ENCODE data around the gene SFXN5.
A peak's percentile ranks its signal among the peaks of the same experiment; 100 is the strongest.

The SFXN5 gene

DNA sequence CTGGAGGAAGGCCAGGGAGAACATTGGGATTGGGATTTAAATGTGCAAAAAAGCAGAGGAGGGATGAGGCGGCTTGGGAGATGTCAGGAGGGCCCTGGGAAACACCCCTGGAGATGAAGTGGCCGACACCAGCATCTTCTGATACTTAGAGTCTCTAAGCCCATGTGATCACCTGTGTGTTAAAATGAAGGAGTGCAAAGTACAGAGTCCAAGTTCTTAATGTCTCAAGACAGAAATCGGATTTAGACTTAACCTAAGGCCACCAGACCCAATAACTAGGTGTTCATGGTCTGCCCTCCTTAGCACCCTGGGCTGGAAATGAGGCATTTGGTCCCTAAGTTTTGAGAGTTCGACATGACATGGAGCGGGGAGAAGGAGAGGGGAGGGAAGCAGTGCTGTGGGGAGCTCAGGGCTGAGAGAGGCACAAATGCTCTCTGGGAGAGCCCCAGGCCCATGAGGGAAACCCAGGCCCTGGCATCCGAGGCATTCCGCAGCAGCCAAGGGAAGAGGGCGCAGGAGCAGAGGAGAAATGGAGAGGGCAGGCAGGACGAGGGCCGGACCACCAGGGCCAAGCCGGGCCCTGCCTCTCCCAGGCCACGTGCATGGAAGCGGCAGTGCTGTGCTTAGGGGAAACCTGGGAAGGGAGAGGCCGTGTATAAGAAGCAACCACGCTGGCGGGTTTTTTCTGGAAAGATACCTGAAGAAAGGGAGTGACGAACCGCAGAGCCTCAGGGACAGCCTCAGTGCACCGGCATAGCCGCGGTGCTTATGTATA lies 63.3 kb downstream of the SFXN5 start:
- Mint-ChIP-seq H3K27me3 (peaks cover 2% of the 10 kb centered on the region), H3K36me3 (ENCODE audit: low read depth) (no peaks in the 10 kb centered on the region), H3K4me1 (no peaks in the 10 kb centered on the region), H3K9me3 (no peaks in the 10 kb centered on the region), H3K4me3 (no peak overlapping the region), H3K27ac (no peak overlapping the region)
- ATAC-seq (no peak), DNase-seq (no peak)

DNA sequence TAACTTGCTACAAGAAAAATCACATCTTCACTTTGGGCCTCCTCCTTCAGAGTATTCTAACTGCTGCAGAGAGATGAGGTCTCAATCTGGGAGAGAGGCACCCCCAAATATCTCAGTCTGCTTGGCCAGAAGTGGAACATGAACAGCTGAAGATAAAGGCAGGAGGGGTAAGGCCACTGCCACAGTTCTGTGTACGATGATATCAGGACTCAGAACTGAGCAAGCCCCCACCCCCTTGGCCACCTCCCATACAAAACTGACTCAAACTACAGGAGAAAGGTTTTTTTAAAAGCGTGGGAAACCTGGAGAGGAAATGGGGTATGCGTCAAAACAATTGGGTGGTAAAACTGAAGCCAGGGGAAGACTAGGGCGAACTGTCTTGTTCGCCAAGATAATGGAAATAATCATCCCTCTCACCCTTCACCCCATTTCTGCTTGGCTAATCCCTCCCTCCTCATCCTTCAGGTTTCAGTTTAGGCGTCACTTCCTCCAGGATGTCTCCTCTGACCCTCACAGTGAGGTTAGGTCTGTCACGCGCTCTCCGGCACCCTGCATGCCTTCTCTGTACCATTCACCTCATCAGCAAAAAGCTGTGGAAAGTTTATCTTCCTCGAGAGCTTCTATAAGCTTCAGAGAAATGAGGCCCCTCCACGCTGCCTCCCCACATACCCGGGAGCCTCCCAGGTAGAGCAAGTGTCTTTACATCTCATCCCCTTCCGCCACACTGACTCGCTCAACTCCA lies 64.4 kb downstream of the SFXN5 start:
- H3K27ac Mint-ChIP-seq, result no peak overlapping the region

DNA sequence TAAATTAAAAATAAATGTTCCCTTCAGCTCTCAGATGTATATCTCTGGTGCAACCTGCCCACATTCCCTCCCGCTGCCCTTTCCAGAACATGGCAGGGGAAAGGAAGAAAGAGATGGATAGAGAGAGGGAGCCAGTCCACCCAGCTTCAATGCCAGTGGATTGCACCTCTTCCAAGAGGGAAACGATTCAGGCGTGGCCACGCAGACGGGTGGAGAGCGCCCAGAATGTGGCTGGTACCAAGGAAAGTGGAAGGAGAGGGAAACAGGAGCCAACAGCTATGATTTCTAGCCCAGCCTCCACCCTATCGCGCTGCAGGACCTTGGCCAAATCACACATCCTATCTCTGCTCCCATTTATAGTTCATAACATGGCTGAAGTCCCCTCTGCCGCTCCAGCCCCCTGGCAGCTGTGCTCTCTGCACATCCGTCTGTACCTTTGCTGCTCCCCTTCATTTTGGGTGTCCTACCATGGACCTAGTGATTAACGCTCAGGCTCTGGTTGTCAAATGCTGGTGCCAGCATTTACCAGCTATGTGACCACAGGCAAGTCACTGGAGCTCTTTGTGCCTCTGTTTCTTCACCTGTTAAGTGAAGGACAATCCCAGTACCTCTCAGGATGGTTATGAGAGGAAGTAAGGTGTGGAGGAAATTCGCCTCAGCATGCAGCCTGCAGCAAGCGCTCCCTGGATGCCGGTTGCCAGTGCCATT lies 66.5 kb downstream of the SFXN5 start:
- no peak overlapping the region for H3K4me3 Mint-ChIP-seq
- H3K27ac Mint-ChIP-seq, result no peak overlapping the region
- H3K9me3 Mint-ChIP-seq, result no peaks in the 10 kb centered on the region
- DNase-seq, result no peak
- no peak for ATAC-seq
- H3K36me3 Mint-ChIP-seq (ENCODE audit: low read depth), result no peaks in the 10 kb centered on the region
- H3K4me1 Mint-ChIP-seq, result peaks cover 2% of the 10 kb centered on the region
- H3K27me3 Mint-ChIP-seq, result no peaks in the 10 kb centered on the region

More for the DNA sequence above, 64.4 kb downstream of the SFXN5 start:
- no peaks in the 10 kb centered on the region for H3K36me3 Mint-ChIP-seq (ENCODE audit: low read depth)
- H3K4me1 Mint-ChIP-seq, result no peaks in the 10 kb centered on the region
- no peaks in the 10 kb centered on the region for H3K9me3 Mint-ChIP-seq
- peaks cover 2% of the 10 kb centered on the region for H3K27me3 Mint-ChIP-seq
- DNase-seq (no peak), ATAC-seq (no peak)
- H3K4me3 Mint-ChIP-seq, result no peak overlapping the region

DNA sequence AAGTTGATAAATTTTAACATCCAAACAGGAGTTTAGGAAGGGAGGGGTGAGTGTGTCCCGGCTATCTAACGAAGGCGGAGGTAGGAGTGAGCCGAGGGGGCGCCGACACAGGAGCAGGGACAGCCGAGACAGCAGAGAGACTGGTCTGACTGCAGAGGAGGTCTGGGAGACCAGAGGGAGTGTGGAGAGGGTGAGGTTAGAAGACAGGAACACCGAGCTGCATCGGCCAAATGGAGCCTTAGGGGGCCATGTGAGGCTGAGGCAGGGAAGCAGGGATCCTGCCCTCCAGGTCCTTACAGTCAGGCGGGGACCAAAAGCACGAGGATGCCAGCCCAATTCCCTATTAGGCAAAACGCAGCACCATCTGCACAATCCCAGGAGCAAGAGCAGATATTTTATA lies 67.0 kb downstream of the SFXN5 start:
- peaks cover 2% of the 10 kb centered on the region for H3K4me1 Mint-ChIP-seq
- no peaks in the 10 kb centered on the region for H3K36me3 Mint-ChIP-seq (ENCODE audit: low read depth)
- H3K4me3 Mint-ChIP-seq, result no peak overlapping the region
- no peak for ATAC-seq
- no peaks in the 10 kb centered on the region for H3K27me3 Mint-ChIP-seq
- DNase-seq, result no peak
- H3K27ac Mint-ChIP-seq, result no peak overlapping the region
- H3K9me3 Mint-ChIP-seq, result no peaks in the 10 kb centered on the region

DNA sequence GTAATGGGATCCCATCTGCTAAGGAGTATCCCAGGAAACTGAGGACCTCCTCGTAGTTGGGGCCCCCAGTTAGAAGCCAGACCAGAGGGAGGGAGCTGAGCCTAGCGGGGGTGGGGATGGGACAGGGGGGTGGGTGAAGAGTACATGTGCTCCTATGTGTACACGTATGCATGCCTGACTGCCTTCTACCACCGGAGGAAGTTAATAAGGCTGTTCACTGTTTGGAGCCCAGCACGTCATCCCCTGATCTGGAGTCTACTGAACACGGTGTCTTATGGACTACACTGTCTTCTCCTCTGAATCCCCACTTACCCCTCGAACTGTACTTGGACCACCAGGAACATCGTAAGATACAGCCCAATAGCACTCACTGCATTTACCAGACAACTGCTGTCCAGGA lies 68.5 kb downstream of the SFXN5 start:
- no peak overlapping the region for H3K4me3 Mint-ChIP-seq
- DNase-seq (no peak), ATAC-seq (no peak)
- H3K36me3 Mint-ChIP-seq (ENCODE audit: low read depth), result no peaks in the 10 kb centered on the region
- peaks cover 2% of the 10 kb centered on the region for H3K4me1 Mint-ChIP-seq
- H3K27me3 Mint-ChIP-seq, result no peaks in the 10 kb centered on the region
- H3K27ac Mint-ChIP-seq, result no peak overlapping the region
- no peaks in the 10 kb centered on the region for H3K9me3 Mint-ChIP-seq

DNA sequence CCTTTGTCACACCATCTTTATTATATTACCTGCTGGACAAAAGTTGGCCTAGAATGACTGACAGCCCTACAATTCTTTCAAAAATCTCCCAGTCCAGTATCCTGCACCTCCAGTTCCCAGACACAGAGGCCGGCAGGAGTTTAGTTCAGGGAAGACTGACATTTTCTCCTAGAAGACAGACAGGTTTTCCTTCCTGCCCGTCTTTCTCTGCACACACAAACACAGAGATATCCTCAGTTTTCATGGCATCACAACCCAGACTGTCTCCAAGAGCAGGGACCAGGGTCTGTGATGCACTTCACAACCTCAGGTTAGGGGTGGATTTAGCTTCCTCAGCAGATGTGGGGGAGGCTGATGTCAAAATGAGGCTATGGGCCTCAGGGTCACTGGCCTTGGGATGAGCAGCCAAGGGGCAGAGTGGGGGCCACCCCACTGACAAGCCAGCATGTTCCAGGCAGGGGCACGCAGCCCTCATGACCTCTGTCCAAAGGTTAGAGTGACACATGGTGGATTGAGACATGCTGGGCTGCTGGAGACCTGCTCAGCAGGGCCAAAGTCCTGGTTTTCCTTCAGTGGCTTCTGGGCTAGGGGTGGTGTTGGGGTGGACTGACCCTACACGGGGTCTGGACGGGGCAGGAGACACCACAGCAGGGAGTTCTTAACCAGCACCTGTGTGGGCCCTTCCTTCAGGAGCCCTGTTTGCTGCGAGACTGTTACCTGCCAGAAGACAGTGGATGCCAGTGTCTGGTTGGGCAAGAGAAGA lies 70.5 kb downstream of the SFXN5 start:
- Mint-ChIP-seq H3K27ac (no peak overlapping the region), H3K4me3 (no peak overlapping the region), H3K27me3 (no peaks in the 10 kb centered on the region), H3K9me3 (no peaks in the 10 kb centered on the region), H3K36me3 (ENCODE audit: low read depth) (no peaks in the 10 kb centered on the region), H3K4me1 (peaks cover 2% of the 10 kb centered on the region)
- DNase-seq, result no peak
- no peak for ATAC-seq

DNA sequence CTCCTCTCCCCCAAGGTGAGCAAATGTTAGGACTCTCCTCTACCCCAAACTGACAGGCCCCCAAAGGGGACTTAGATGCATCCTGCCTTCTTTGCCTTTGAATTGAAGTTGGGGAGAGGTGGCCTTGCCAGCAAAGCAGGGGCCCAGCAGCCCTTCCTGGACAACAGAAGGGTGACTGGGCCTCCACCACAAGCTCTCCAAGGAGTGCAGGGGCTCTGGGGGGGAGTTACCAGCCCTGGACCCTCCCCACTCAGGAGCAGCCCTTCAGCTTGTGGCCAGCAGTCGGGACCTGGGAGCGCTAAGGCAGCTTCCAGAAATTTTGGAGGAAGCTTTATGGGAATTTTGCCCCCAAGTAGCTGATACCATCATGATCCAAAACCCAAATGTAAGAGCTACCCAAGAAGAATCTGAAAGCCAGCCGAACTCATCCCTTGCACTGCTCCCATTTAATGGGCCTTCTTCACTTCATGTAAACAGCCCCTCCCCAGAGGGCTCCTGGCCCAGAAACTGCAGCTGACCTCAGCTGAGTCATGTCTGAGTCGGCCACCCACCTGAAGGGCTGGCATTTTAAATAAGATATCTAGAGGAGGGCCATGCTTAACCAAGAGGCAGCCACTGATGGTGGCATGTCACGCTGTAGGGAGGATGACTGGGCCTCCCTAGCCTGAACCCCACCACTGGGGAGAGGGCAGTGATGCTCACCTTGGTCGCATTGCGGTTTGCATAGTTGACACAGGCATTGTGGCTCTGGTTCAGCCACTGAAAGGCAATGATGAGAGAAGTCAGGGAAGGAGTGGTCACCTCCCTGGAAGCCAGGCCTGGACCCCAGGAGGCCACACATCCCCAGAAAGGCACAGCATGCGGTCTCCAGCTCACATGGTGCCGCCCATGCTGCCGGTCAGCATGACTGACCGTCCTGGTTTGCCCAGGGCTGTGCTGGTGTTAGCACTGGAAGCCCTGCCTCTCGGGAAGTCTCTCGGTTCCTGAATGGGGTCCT lies 71.5 kb downstream of the SFXN5 start:
- Mint-ChIP-seq H3K9me3 (no peaks in the 10 kb centered on the region), H3K4me1 (peaks cover 2% of the 10 kb centered on the region), H3K27me3 (no peaks in the 10 kb centered on the region), H3K36me3 (ENCODE audit: low read depth) (no peaks in the 10 kb centered on the region), H3K4me3 (no peak overlapping the region), H3K27ac (peak overlapping the region; percentile 49)
- ATAC-seq, result peak; percentile 73
- DNase-seq, result no peak

DNA sequence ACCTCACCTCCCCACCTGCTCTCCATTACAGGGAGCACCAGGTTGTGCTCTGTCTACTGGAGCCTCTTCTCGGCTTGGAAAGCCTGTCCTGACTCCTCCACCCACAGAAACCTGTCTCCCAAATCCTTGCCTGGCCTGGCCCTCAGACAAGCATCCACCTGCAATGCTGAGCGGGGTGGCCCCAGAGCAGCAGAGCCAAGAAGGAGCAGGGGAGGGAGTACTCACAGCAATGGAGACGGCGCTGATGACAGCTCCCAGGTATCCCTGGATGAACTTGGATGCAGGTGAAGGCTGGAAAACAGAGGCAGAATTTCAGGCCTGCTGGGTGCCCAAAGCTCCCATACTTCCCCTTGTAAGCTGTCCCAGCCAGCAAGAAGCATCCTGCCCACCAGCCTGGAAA lies 72.8 kb downstream of the SFXN5 start:
- H3K4me1 Mint-ChIP-seq, result peaks cover 2% of the 10 kb centered on the region
- no peaks in the 10 kb centered on the region for H3K9me3 Mint-ChIP-seq
- H3K36me3 Mint-ChIP-seq (ENCODE audit: low read depth), result no peaks in the 10 kb centered on the region
- H3K4me3 Mint-ChIP-seq, result no peak overlapping the region
- no peak overlapping the region for H3K27ac Mint-ChIP-seq
- H3K27me3 Mint-ChIP-seq, result no peaks in the 10 kb centered on the region
- no peak for DNase-seq
- no peak for ATAC-seq

DNA sequence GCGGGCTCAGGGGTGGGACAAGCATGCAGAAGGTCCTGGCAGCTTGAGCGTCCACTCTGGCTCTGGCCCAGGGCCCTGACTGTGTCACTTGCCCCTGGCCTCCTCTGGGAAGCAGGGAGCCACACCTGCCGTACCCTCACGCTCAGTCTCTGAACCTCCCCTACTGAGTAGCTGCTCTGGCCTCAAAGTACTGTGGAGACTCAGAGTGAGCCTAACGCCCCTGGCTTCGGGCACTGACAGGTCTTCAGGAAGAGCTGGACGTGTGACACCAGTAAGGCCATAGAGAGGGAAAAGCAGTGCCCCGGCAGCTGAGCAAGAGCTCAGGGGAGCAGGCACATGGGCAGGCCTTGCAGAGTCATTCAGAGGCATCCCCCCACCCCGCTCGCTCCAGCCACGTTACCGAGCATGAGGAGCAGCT lies 73.3 kb downstream of the SFXN5 start:
- DNase-seq, result no peak
- Mint-ChIP-seq H3K9me3 (no peaks in the 10 kb centered on the region), H3K4me1 (peaks cover 2% of the 10 kb centered on the region), H3K27ac (no peak overlapping the region), H3K36me3 (ENCODE audit: low read depth) (no peaks in the 10 kb centered on the region), H3K4me3 (no peak overlapping the region), H3K27me3 (no peaks in the 10 kb centered on the region)
- ATAC-seq, result no peak

DNA sequence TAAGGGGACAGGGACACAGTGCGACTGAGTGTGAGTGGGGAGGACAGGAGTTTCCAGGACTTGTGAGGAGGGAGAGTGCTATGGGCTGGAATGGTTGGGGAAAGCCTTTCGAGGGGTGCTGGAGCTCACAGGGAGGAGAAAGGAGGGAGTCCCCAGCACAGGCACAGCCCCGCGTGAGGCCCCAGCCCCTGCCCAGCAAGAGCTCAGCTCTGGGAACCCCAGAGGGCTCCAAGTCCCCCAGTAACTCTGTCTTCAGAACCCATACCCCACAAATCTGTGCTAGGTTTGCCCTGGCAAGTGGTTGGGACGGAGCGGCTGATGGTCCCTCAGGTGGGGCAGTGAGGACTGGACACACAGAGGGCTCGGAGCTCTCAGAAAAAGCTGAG lies 75.4 kb downstream of the SFXN5 start:
- H3K9me3 Mint-ChIP-seq, result no peaks in the 10 kb centered on the region
- no peak for ATAC-seq
- no peak overlapping the region for H3K27ac Mint-ChIP-seq
- no peaks in the 10 kb centered on the region for H3K27me3 Mint-ChIP-seq
- no peaks in the 10 kb centered on the region for H3K36me3 Mint-ChIP-seq (ENCODE audit: low read depth)
- H3K4me1 Mint-ChIP-seq, result peaks cover 2% of the 10 kb centered on the region
- DNase-seq, result no peak
- no peak overlapping the region for H3K4me3 Mint-ChIP-seq

DNA sequence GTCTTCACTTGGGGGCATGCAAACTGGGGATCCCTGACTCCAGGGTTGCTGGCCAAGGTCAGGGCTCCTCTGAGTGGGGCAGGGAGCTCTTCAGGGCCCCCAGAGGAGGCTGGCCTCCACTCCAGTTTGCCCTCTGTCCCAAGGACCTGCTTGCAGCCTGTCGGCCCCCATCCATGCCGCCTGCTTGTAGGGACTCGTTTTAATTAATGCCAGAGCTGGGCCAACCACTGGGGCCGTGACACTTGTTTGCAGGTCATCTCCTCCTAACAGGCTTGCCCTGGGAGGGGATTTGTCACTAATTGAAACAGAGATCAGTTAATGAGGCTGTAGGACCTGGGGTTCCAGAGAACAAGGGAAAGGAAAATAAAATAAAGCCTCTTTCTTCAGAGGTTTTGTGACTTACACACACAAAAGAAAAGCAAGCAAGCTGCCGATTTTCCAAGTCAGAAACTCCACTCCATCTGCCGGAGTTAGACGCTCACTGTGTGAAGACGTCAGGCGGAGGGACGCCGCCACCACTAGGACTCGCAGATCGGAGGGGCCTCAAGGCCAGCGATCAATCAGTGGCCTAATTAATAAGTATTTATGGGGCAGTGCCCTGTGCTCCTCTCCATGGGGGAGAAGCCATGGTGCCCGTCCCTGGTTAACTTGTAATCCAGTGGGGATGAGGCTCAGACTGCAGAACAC lies 75.9 kb downstream of the SFXN5 start:
- DNase-seq (no peak), ATAC-seq (no peak)
- H3K27me3 Mint-ChIP-seq, result no peaks in the 10 kb centered on the region
- H3K36me3 Mint-ChIP-seq (ENCODE audit: low read depth), result no peaks in the 10 kb centered on the region
- H3K4me3 Mint-ChIP-seq, result no peak overlapping the region
- peaks cover 2% of the 10 kb centered on the region for H3K4me1 Mint-ChIP-seq
- H3K27ac Mint-ChIP-seq, result no peak overlapping the region
- H3K9me3 Mint-ChIP-seq, result no peaks in the 10 kb centered on the region

DNA sequence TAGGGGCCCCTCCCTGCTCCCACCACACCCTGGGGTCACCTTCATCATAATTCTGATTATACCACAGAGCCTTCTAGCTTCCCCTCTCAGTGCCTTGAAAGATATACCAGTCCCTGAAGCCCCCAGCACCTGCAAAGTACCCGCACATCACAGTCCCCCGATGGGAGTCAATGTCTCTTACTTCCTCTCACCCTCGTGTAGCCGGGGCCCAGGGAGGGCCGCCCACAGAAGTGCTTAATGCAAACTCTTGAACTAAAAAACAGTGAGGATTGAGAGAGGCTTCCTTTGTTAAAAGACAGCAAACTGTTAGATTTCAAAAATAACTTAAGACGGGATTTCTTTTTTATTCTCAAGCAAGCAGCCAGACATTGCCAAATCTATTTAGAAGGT lies 76.5 kb downstream of the SFXN5 start:
- ATAC-seq, result no peak
- no peak overlapping the region for H3K27ac Mint-ChIP-seq
- no peaks in the 10 kb centered on the region for H3K4me1 Mint-ChIP-seq

DNA sequence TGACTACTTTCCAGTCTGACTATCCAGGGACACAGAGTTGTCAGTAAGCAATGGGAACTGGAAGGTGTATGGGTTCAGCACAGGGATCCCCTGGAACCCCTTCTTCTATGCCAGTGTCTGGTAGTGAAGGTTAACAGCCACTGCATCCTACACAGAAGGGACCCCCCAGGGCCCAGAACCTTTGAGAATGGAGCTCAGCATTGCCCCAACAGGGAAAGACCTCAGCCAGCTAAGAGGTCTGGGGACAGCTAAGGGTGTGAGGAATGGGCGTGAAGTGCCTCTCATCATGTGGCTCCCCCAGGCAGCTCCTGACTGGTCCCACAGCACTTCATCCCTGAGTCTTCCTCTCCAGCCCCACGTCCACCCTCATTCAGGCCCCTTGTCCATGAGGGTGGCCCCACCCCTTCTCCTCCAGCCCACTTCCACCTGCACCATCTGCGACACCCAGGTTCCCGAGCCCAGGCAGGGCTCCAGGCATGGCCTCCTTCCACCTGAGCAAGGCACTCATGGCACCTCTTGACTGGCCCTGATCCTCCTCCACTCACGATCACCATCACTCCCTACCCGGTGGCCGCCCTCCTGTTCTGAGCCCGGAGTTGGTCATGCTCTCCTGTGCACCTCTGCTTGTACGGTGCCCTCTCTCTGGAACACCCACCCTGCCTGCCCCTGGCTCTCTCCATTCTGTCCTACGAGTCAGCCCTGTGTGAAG lies 77.1 kb downstream of the SFXN5 start:
- no peaks in the 10 kb centered on the region for H3K9me3 Mint-ChIP-seq
- ATAC-seq, result no peak
- no peaks in the 10 kb centered on the region for H3K4me1 Mint-ChIP-seq
- H3K4me3 Mint-ChIP-seq, result no peak overlapping the region
- H3K27me3 Mint-ChIP-seq, result no peaks in the 10 kb centered on the region
- H3K27ac Mint-ChIP-seq, result no peak overlapping the region
- H3K36me3 Mint-ChIP-seq (ENCODE audit: low read depth), result peaks cover under 1% of the 10 kb centered on the region
- no peak for DNase-seq

More for the DNA sequence above, 76.5 kb downstream of the SFXN5 start:
- no peaks in the 10 kb centered on the region for H3K36me3 Mint-ChIP-seq (ENCODE audit: low read depth)
- H3K4me3 Mint-ChIP-seq, result no peak overlapping the region
- no peak for DNase-seq
- no peaks in the 10 kb centered on the region for H3K9me3 Mint-ChIP-seq
- H3K27me3 Mint-ChIP-seq, result no peaks in the 10 kb centered on the region

Measured in activated naive CD8-positive, alpha-beta T cell treated with anti-CD3 and anti-CD28 coated beads, Interleukin-2, amount 50 U/mL, for 24 hours (primary cell).